ENCODE results near the gene NDST4.
A peak's percentile ranks its signal among the peaks of the same experiment; 100 is the strongest.

The NDST4 gene

GRCh38 chr4:114782415-114783214, 330.8 kb downstream of the NDST4 start:
- DNase-seq: peak; percentile 78

DNA sequence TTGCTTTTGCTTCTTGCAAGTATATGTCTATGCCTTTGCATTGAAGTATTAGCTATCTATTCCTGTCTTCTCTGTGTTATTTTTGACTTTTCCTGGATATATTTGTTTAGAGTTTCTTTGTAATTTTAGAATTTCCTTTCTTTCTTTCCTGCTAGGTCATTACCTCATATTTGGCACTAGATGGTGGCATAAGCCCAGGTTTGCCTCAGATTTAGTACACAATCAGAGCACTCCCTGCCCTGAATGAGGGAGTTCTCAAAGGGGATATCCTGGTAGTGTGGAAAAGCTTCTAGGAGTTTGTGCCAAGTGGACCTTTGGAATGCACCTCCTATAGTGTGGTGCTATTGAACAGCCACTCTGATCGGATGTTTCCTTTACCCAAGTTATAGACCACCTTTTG, 333.2 kb downstream of the NDST4 start:
- peak; percentile 56 for DNase-seq

All from COR-L47 (cell line).